Activated naive CD8-positive, alpha-beta T cell (primary cell): ENCODE results near the gene ATG14.
A peak's percentile ranks its signal among the peaks of the same experiment; 100 is the strongest.
"Not testable (repeated sequence)": the region's sequence is repeated elsewhere in the genome, so short reads cannot be mapped to it uniquely, and the experiment has no call there.

Experiments used
- H3K27ac Mint-ChIP-seq: one replicate; pipeline ENCODE4 v1.8.0; 2021; ENCODE audit warnings: mixed read lengths
- H3K27me3 Mint-ChIP-seq: one replicate; pipeline ENCODE4 v1.8.0; 2021; ENCODE audit warnings: mixed read lengths
- H3K36me3 Mint-ChIP-seq: one replicate; pipeline ENCODE4 v1.8.0; 2021; ENCODE audit warnings: mixed read lengths
- H3K4me1 Mint-ChIP-seq: one replicate; pipeline ENCODE4 v1.8.0; 2021; ENCODE audit warnings: low read depth, mixed read lengths
- H3K4me3 Mint-ChIP-seq: one replicate; pipeline ENCODE4 v1.8.0; 2021; ENCODE audit warnings: mild to moderate bottlenecking, mixed read lengths
- H3K9me3 Mint-ChIP-seq: one replicate; pipeline ENCODE4 v1.8.0; 2021; ENCODE audit warnings: low read depth, mixed read lengths

Gene ATG14

GRCh38 chr14:55384536-55384935 is 27.1 kb downstream of the ATG14 start:
- Mint-ChIP-seq H3K36me3 (peaks cover 34% of the 10 kb centered on the region), H3K9me3 (peaks cover 3% of the 10 kb centered on the region), H3K27ac (peak overlapping the region; percentile 83), H3K4me1 (peaks cover 43% of the 10 kb centered on the region), H3K4me3 (no peak overlapping the region), H3K27me3 (no peaks in the 10 kb centered on the region)

- H3K27ac Mint-ChIP-seq = peak overlapping the region; percentile 83
- no peak overlapping the region for H3K4me3 Mint-ChIP-seq
- H3K9me3 Mint-ChIP-seq = peaks cover 3% of the 10 kb centered on the region
- H3K4me1 Mint-ChIP-seq = peaks cover 39% of the 10 kb centered on the region
- H3K36me3 Mint-ChIP-seq = peaks cover 32% of the 10 kb centered on the region
- H3K27me3 Mint-ChIP-seq = no peaks in the 10 kb centered on the region
Observed at GRCh38 chr14:55383541-55384140, 28.0 kb downstream of the ATG14 start.

DNA sequence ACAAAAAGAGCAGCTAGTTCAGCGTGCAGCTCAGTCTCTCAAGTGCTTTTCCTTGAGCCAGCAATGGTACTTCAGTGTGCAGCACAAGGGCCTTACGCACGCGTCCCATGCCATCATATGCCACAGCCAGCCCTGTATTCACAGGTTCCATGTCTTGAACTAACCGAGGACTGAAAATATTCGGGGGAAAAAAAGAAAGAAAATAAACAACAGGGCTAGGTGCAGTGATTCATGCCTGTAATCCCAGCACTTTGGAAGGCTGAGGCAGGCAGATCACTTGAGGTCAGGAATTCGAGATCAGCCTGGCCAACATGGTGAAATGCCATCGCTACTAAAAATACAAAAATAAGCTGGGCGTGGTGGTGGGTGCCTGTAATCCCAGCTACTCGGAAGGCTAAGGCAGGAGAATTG is 28.6 kb downstream of the ATG14 start:
- Mint-ChIP-seq H3K36me3 (peaks cover 28% of the 10 kb centered on the region), H3K4me1 (peaks cover 33% of the 10 kb centered on the region), H3K27ac (peak overlapping the region; percentile 70)
- H3K4me3 Mint-ChIP-seq, H3K27me3 Mint-ChIP-seq, H3K9me3 Mint-ChIP-seq: not testable (repeated sequence)

GRCh38 chr14:55382483-55382882 is 29.1 kb downstream of the ATG14 start:
- peaks cover 28% of the 10 kb centered on the region for H3K36me3 Mint-ChIP-seq

GRCh38 chr14:55381561-55381960 is 30.1 kb downstream of the ATG14 start:
- H3K27ac Mint-ChIP-seq = peak overlapping the region; percentile 46
- no peaks in the 10 kb centered on the region for H3K27me3 Mint-ChIP-seq
- peaks cover 3% of the 10 kb centered on the region for H3K9me3 Mint-ChIP-seq
- peaks cover 25% of the 10 kb centered on the region for H3K36me3 Mint-ChIP-seq
- H3K4me1 Mint-ChIP-seq = peaks cover 23% of the 10 kb centered on the region
- H3K4me3 Mint-ChIP-seq = no peak overlapping the region

More at GRCh38 chr14:55382483-55382882, 29.1 kb downstream of the ATG14 start:
- Mint-ChIP-seq H3K27me3 (no peaks in the 10 kb centered on the region), H3K4me1 (peaks cover 31% of the 10 kb centered on the region), H3K27ac (no peak overlapping the region), H3K9me3 (peaks cover 3% of the 10 kb centered on the region), H3K4me3 (no peak overlapping the region)

GRCh38 chr14:55381040-55381439 is 30.6 kb downstream of the ATG14 start:
- peaks cover 3% of the 10 kb centered on the region for H3K9me3 Mint-ChIP-seq
- H3K36me3 Mint-ChIP-seq = peaks cover 30% of the 10 kb centered on the region
- peaks cover 23% of the 10 kb centered on the region for H3K4me1 Mint-ChIP-seq
- no peaks in the 10 kb centered on the region for H3K27me3 Mint-ChIP-seq
- H3K4me3 Mint-ChIP-seq = no peak overlapping the region
- peak overlapping the region; percentile 16 for H3K27ac Mint-ChIP-seq

- Mint-ChIP-seq H3K9me3 (no peaks in the 10 kb centered on the region), H3K27ac (peak overlapping the region; percentile 92), H3K4me1 (peaks cover 39% of the 10 kb centered on the region), H3K27me3 (no peaks in the 10 kb centered on the region), H3K4me3 (no peak overlapping the region), H3K36me3 (peaks cover 24% of the 10 kb centered on the region)
Observed at GRCh38 chr14:55377236-55377635, 34.4 kb downstream of the ATG14 start.

DNA sequence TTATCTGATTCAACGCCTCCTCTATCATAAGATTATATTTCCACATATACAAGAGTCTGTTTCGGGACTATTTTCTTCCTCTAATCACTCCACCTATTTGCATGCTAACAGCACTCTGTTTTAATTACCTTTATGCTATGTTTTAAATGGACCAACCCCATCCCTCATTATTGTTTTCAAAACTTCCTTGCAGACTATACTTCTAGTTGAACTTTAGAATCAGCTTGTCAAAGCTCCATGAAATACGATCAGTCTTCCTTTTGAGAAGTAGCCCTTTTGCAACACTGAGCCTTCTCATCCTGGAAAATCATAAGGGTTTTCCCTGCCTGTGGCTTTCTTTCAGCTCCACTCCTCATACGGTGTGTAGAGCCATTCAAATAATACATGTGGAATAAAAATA is 36.9 kb downstream of the ATG14 start:
- peak overlapping the region; percentile 76 for H3K4me3 Mint-ChIP-seq
- H3K27me3 Mint-ChIP-seq = no peaks in the 10 kb centered on the region
- H3K36me3 Mint-ChIP-seq = peaks cover 22% of the 10 kb centered on the region
- no peaks in the 10 kb centered on the region for H3K9me3 Mint-ChIP-seq
- peaks cover 46% of the 10 kb centered on the region for H3K4me1 Mint-ChIP-seq
- H3K27ac Mint-ChIP-seq = peak overlapping the region; percentile 93

DNA sequence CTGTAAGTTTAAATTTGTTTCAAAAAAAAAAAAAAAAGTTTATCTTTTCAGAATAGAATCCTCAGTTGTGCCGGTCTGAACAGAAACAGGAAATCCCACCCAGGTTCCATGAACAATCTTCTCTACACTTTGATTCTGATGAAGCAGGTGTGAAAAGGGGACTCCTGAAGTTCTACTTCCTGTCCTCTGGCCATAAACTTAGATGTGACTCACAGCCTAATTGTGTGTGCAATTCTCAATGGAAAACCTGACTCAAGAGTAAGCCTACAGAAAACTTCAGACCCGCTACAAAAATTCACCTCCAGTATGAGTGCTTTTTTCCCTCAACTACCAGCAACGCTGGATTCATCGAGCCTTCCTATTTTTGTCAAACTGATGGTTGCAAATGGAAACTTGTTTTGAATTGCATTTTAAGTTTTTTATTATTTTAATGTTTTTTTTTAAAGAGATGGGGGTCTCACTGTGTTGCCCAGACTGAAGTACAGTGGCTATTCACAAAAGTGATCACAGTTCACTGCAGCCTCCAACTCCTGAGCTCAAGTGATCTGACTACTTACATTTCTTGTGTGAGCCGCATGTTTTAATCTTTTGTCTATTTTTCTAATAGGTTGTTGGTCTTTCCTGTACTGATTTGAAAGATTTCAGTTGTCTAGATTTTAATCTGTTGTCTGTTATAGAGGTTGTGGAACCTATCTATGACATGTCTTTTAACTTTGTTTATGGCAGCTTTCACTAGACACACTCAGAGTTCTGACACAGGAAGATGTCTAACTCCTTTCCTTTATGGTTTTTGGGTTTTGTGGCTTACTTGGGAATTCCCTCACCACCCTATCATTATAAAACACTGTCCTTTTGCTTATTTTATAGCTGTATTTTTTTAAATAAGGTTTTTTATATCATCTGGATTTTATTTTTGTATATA is 37.6 kb downstream of the ATG14 start:
- H3K36me3 Mint-ChIP-seq = peaks cover 23% of the 10 kb centered on the region
- no peaks in the 10 kb centered on the region for H3K9me3 Mint-ChIP-seq
- peaks cover 46% of the 10 kb centered on the region for H3K4me1 Mint-ChIP-seq
- no peaks in the 10 kb centered on the region for H3K27me3 Mint-ChIP-seq
- peak overlapping the region; percentile 93 for H3K27ac Mint-ChIP-seq
- peak overlapping the region; percentile 76 for H3K4me3 Mint-ChIP-seq

GRCh38 chr14:55372825-55373224 is 38.8 kb downstream of the ATG14 start:
- no peaks in the 10 kb centered on the region for H3K9me3 Mint-ChIP-seq

DNA sequence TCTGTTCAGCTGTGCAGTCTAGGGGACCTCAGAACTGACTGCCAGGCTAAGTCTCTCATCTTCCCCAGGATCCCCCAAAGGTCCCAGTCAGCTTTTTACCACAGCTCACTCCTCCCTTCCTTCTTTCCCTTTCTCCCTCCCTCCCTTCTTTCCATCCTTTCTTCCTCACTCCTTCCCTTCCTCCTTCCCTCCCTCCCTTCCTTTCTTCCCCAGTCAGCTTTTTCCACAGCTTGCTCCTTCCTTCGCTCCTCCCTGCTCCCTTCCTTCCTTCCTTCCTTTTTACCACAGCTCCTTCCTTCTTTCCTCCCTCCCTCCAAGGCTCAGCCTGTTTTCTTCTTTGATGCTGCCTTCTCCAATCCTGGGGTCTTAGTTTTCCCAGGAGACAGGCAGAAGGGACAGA is 39.2 kb downstream of the ATG14 start:
- no peaks in the 10 kb centered on the region for H3K9me3 Mint-ChIP-seq
- no peaks in the 10 kb centered on the region for H3K27me3 Mint-ChIP-seq
- peak overlapping the region; percentile 27 for H3K4me3 Mint-ChIP-seq
- H3K4me1 Mint-ChIP-seq = peaks cover 46% of the 10 kb centered on the region
- H3K27ac Mint-ChIP-seq = peak overlapping the region; percentile 93
- peaks cover 19% of the 10 kb centered on the region for H3K36me3 Mint-ChIP-seq

More at GRCh38 chr14:55372825-55373224, 38.8 kb downstream of the ATG14 start:
- H3K27me3 Mint-ChIP-seq = no peaks in the 10 kb centered on the region
- H3K4me3 Mint-ChIP-seq = peak overlapping the region; percentile 20
- peaks cover 19% of the 10 kb centered on the region for H3K36me3 Mint-ChIP-seq
- H3K27ac Mint-ChIP-seq = peak overlapping the region; percentile 93
- peaks cover 46% of the 10 kb centered on the region for H3K4me1 Mint-ChIP-seq

DNA sequence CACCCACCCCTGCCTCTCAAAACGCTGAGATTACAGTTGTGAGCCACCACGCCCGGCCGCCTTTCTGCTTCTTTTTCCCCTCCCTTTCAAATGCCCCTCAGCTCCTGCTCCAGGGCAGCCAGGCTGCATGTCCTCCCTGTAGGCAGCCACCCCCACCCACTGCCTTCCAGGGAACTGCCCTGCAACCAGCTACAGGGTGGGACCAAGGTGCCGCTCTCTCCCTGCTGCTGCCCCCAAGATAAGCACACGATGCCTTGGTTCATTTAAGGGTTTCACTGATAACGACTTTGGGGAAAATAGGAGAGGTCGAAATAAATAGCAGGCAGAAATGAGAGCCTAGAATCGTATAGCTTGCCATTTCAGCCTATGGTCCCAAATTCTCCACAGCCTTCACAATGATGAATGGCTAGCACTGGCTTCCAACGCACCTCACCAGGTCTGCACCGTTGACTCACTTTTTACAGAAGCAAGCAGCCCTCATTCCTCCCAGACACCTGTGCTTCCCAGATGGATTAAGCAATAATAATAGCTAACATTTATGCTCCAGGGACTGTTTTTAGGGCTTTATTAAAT is 40.7 kb downstream of the ATG14 start:
- Mint-ChIP-seq H3K27ac (peak overlapping the region; percentile 81), H3K4me3 (no peak overlapping the region), H3K4me1 (peaks cover 39% of the 10 kb centered on the region), H3K27me3 (no peaks in the 10 kb centered on the region), H3K36me3 (peaks cover 12% of the 10 kb centered on the region), H3K9me3 (no peaks in the 10 kb centered on the region)

DNA sequence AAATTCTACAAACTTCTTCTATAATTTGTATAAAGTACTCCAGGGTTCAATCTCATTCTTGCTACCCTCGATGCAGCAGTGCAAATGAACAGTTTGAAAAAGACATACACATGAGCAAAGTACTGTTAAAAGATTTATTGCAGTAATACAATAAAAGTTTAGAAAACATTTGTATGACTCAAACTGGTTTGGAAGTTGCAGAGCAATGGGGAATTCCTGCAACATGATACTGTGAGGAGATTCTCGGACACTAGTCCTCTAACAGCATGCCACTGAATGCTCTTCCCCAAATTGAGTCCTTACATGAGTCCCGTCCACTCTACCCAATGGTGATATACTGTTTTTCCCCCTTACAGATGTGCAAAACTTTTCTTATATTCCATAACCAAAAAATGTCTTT is 45.4 kb downstream of the ATG14 start:
- Mint-ChIP-seq H3K4me1 (peaks cover 2% of the 10 kb centered on the region), H3K9me3 (no peaks in the 10 kb centered on the region), H3K36me3 (peaks cover 14% of the 10 kb centered on the region), H3K27me3 (no peaks in the 10 kb centered on the region), H3K27ac (no peak overlapping the region), H3K4me3 (no peak overlapping the region)

DNA sequence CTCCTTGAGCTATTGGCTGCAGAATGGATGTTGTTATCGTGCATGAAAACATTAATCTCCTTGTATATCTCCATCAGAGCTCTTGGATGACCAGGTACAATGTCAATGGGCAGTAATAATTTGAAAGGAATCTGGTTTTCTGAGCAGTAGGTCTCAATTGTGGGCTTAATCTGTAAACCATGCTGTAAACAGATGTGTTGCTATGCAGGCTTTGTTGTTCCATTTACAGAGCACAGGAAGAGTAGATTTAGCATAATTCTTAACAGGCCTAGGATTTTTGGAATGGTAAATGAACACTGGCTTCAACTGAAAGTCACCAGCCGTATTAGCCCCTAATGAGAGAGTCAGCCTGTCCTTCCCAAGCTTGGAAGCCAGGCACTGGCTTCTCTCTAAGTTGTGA is 50.4 kb downstream of the ATG14 start:
- no peaks in the 10 kb centered on the region for H3K27me3 Mint-ChIP-seq
- H3K4me3 Mint-ChIP-seq = no peak overlapping the region
- peak overlapping the region; percentile 46 for H3K27ac Mint-ChIP-seq
- H3K36me3 Mint-ChIP-seq = peaks cover 9% of the 10 kb centered on the region
- no peaks in the 10 kb centered on the region for H3K4me1 Mint-ChIP-seq
- no peaks in the 10 kb centered on the region for H3K9me3 Mint-ChIP-seq

GRCh38 chr14:55359307-55359706 is 52.3 kb downstream of the ATG14 start:
- no peak overlapping the region for H3K4me3 Mint-ChIP-seq
- no peaks in the 10 kb centered on the region for H3K9me3 Mint-ChIP-seq
- no peaks in the 10 kb centered on the region for H3K27me3 Mint-ChIP-seq
- H3K27ac Mint-ChIP-seq = no peak overlapping the region
- H3K36me3 Mint-ChIP-seq = peaks cover 3% of the 10 kb centered on the region
- H3K4me1 Mint-ChIP-seq = peaks cover 2% of the 10 kb centered on the region
